Stimulated activated naive CD4-positive, alpha-beta T cell (primary cell): Measurements from ENCODE around the gene TOR1A.
"Not testable (repeated sequence)": the region's sequence is repeated elsewhere in the genome, so short reads cannot be mapped to it uniquely, and the experiment has no call there.

Source experiments
- DNase-seq, 6 experiments: peaks; one replicate each; lab custom pipeline; 2025; lab: John Stamatoyannopoulos, UW

Gene TOR1A

DNA sequence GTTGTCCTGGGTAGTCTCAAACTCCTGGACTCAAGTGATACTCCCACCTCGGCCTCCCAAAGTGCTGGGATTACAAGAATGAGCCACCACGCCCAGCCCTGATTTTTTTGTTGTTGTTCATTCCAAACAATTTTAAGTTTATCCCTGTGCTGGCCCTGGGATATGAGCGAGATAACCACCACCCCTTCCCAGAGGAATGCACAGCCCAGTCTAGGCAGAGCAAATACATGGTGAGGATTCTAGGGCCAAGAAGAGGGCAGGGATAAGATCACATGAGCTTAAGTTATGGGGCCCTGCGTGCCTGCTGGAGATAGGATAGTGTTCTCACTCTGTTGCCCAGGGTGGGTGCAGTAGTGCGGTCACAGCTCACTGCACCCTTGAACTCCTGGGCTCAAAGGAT lies 42.0 kb downstream of the TOR1A start:
- DNase-seq: no peak

DNA sequence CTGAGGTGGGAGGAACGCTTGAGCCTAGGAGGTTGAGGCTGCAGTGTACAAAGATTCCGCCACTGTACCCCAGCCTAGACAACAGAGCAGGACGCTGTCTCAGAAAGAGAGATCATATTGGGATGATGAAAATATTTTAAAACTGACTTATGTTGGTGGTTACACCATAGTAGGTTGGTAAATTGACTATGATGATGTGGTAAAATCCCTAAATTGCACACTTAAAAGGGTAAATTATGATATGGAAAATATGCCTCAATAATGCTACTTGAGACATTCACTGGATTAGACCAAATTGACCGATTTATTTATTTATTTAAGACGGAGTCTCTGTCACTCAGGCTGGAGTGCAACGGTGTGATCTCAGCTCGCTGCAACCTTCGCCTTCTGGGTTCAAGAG lies 42.8 kb downstream of the TOR1A start:
- DNase-seq: no peak

- no peak for DNase-seq
Measured at GRCh38 chr9:129779560-129780190, 44.3 kb downstream of the TOR1A start.

GRCh38 chr9:129778469-129778868 lies 45.5 kb downstream of the TOR1A start:
- no peak for DNase-seq

DNA sequence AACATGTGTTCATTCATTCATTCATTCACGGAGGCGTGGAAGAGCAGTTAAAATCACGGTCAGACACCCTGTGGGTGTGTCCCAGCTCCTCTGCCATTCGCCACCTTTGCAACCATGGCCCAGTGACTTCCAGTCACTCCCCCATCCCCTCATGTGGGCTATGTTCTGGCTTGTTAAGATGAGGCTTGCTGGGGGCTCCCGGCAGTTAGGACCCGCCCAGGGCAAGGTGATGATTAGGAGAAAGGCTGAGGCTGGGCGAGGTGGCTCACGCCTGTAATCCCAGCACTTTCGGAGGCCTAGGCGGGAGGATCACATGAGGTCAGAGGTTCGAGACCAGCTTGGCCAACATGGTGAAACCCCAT lies 46.2 kb downstream of the TOR1A start:
- DNase-seq: no peak

GRCh38 chr9:129776938-129777768 lies 46.8 kb downstream of the TOR1A start:
- no peak for DNase-seq

DNA sequence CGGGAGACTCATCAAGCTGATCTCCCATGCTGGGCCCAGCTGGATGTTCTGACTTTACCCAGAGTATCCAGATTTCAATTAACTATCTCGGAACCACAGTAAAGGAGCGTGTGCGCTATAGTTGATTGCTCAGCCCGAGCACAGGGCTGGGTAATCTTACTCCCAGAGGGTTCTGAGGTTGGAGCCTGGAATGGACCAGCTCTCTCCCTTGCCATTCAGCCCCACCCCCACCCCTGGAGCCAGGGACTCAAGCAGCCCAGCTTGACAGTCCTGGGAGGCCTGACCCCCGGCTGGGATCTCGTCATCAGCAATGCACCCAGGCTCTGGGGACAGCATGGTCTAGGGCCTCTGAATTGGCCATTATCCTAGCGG lies 47.4 kb downstream of the TOR1A start:
- no peak for DNase-seq

DNA sequence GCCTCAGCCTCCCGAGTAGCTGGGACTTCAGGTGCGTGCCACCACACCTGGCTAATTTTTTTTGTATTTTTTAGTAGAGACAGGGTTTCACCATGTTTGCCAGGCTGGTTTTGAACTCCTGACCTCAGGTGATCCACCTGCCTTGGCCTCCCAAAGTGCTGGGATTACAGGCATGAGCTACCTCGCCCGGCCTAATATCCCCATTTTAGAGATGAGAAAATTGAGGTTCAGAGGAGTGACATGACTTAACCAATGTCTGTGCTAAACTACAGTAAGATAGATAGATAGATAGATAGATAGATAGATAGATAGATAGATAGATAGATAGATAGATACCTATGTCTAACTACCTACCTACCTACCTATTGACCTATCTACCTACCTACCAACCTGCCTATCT lies 47.8 kb downstream of the TOR1A start:
- not testable (repeated sequence) for DNase-seq

- no peak for DNase-seq
Measured at GRCh38 chr9:129775448-129775798, 48.5 kb downstream of the TOR1A start.

DNA sequence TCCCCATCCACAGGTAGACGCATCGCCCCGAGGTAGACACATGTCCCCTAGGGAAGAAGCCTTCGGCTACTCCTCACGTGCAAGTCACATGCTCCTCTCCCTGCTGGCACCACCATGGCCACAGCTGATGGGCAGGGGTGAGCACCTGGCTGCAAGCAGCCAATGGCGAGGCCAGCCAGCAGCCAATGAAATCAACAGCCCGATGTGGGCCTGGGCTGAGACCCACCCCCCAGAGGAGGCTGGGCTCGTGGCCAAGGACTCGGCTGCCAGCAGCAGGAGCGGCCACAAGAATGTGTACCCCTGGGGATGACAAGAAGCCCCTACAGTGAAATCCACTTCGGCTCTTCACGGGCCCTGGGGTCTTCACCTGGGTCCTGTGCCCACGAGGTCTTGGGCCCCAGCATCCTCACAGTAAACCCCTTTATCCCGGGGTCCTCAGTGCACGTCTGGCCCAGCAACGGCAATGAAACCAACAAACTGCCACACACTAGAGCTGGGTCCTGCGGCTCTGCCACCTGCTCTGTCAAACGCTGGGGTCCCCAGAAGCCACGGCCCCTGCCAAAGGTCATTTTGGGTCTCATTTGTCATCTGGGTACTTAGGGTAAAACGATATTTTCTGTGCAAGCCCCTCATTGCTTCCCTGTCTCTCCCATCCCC lies 49.0 kb downstream of the TOR1A start:
- no peak for DNase-seq

DNA sequence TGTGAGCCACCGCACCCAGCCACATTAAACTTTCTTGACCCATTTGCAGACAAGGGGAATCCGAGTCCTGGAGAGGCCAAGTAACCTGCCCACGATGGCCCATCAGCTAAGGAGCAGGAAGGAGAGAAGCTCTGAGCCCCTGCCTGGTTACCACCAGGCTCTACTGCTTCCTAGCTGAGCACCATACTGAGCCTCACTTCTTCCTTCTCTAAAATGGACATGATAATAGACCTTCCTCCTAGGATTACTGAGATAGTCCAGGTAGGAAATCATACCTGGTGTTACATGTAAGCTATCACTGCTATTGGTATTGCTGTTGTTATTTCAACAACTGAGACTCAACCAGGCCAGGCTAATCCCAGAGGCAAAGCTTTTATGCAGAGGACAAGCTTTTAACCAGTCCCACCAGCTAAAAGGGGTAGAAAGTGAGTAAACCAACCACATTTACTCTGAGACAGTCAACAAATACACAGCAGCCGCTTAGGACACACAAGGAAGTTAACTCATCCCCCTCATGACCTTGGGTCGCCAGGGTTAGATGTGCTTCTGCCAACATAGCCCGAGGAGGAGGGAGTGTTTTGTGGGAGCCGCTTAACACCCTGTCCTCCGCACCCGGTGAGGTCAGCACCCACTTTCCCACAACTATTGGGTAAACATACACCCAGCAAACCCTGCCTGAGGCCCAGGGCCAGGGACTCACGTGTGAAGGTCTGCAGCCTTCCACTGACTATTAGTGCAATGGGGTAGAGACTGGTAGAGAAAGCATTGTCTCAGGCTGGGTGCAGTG lies 50.5 kb downstream of the TOR1A start:
- no peak for DNase-seq

DNA sequence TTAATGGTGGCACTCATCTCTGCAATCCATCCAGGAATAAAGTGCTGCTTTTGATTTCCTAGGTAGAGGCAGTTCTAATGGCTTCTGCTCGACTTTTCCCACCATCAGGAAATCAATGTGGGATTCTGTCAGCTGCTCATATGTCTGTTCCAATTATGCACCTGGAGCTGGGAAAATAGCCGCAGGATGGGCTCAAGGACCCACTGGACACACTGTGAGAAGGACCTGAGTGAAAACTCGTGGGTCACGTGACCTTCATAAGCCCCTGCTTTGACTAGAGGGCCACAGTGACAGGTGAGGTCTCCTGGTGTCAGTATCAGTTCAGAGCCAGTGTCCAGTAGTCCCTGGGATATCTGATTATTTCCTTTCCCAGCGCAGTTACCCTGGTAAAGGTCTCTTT lies 53.2 kb downstream of the TOR1A start:
- no peak for DNase-seq

- no peak for DNase-seq
Measured at GRCh38 chr9:129769669-129770068, 54.3 kb downstream of the TOR1A start.

DNA sequence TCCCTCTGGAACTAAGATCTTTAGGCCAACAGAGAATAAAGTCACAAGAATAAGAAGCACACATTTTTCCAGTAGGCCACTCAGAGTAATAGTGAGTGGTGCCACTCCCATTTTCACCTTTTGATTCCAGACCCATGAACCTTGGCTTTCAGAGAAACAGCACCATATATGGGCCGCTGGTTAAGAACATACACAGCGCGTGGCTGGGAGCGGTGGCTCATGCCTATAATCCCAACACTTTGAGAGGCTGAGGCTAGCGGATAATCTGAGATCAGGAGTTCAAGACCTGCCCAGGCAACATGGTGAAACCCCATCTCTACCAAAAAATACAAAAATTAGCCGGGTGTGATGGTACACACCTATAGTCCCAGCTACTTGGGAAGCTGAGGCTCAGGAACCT lies 55.5 kb downstream of the TOR1A start:
- DNase-seq: no peak

- DNase-seq: no peak
Measured at GRCh38 chr9:129765764-129766317, 58.1 kb downstream of the TOR1A start.

- DNase-seq: no peak
Measured at GRCh38 chr9:129762985-129763926, 60.7 kb downstream of the TOR1A start.
